Measurements from ENCODE around the gene ENPP4. TPM values are rescaled to one million over a fixed set of nuclear protein-coding genes. Genes with fewer than 3 reads are reported as not detected.

ENPP4 gene
- total and polyA plus RNA-seq, 9 of the 15 experiments (the other 6 are each of a cell fraction or from before 2014, with no cell fraction given): 0.07 TPM; not detected in 8

GRCh38 chr6:46113370-46113769, 16.4 kb upstream of the ENPP4 start:
- no peaks in the 10 kb centered on the region for H3K9me1 ChIP-seq (ENCODE audit: control insufficient read depth, insufficient read depth, low read length)
- H3K36me3 ChIP-seq (ENCODE audit: control insufficient read depth, insufficient read depth, low read length): no peaks in the 10 kb centered on the region
- WGBS (ENCODE audit: insufficient coverage, low coverage, missing lambda C conversion rate): 20% methylated on average over 1 of the region's 1 CpG
- CTCF ChIA-PET (ENCODE audit: low intra/inter-chr PET ratio): no interaction called here
- ATAC-seq (no peak), FAIRE-seq (no peak), DNase-seq (ENCODE audit: extremely low read depth in 1 of 4, low spot score in 3 of 4) (no peak)
- H3K4me3 ChIP-seq: no peak overlapping the region
- no peak overlapping the region for H2AFZ ChIP-seq (ENCODE audit: low read depth, low read length)
- no peak overlapping the region for H3K27ac ChIP-seq (ENCODE audit: extremely low read depth, low read depth, low read length)
- in situ Hi-C loops (cut with MboI) (no loop called here), intact Hi-C loops (cut with micrococcal nuclease) (no loop called here)
- no peaks in the 10 kb centered on the region for H4K20me1 ChIP-seq (replicated peaks; ENCODE audit: control insufficient read depth, insufficient read depth, low read length)
- H3K79me2 ChIP-seq (ENCODE audit: control insufficient read depth, insufficient read depth, low read length): no peaks in the 10 kb centered on the region
- no peaks in the 10 kb centered on the region for H3K4me1 ChIP-seq (replicated peaks in 1 of 2; ENCODE audit: control insufficient read depth in 2 of 2, insufficient read depth in 2 of 2, low read length in 2 of 2)
- no peak overlapping the region for H3K4me2 ChIP-seq (ENCODE audit: insufficient read depth, low read length)
- POLR2A ChIA-PET: no interaction called here
- no TSS peak for BruUV-seq (replicated peaks)
- H3K27me3 ChIP-seq (ENCODE audit: control insufficient read depth in 2 of 2, insufficient read depth in 2 of 2, low read length in 2 of 2): no peaks in the 10 kb centered on the region
- H3K9ac ChIP-seq (ENCODE audit: insufficient read depth in 1 of 2, low read depth in 2 of 2, low read length in 2 of 2): no peak overlapping the region
- H3K9me3 ChIP-seq (replicated peaks; ENCODE audit: control insufficient read depth, insufficient read depth, low read depth, low read length): no peaks in the 10 kb centered on the region
- TF ChIP-seq CBFA2T3 (IDR thresholded peaks at IDR 0.05) (no peak), ZNF431 (CRISPR knock-in tag; IDR thresholded peaks at IDR 0.05) (no peak), ATF3 (IDR thresholded peaks at IDR 0.05) (no peak), ATF3 (CRISPR knock-in tag; conservative IDR thresholded peaks at IDR 0.05) (no peak), CAMTA2 (CRISPR knock-in tag; conservative IDR thresholded peaks at IDR 0.05) (no peak), NKRF (IDR thresholded peaks at IDR 0.05; ENCODE audit: borderline replicate concordance) (no peak), ZKSCAN8 (CRISPR knock-in tag; IDR thresholded peaks at IDR 0.05) (no peak), CBFB (CRISPR knock-in tag; IDR thresholded peaks at IDR 0.05) (no peak)
- TF ChIP-seq, protein P1, sequence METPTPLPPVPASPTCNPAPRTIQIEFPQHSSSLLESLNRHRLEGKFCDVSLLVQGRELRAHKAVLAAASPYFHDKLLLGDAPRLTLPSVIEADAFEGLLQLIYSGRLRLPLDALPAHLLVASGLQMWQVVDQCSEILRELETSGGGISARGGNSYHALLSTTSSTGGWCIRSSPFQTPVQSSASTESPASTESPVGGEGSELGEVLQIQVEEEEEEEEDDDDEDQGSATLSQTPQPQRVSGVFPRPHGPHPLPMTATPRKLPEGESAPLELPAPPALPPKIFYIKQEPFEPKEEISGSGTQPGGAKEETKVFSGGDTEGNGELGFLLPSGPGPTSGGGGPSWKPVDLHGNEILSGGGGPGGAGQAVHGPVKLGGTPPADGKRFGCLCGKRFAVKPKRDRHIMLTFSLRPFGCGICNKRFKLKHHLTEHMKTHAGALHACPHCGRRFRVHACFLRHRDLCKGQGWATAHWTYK (CRISPR knock-in tag; IDR thresholded peaks at IDR 0.05): no peak
- TF ChIP-seq, protein P2, sequence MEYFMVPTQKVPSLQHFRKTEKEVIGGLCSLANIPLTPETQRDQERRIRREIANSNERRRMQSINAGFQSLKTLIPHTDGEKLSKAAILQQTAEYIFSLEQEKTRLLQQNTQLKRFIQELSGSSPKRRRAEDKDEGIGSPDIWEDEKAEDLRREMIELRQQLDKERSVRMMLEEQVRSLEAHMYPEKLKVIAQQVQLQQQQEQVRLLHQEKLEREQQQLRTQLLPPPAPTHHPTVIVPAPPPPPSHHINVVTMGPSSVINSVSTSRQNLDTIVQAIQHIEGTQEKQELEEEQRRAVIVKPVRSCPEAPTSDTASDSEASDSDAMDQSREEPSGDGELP (CRISPR knock-in tag; IDR thresholded peaks at IDR 0.05; ENCODE audit: borderline replicate concordance): no peak
- TF ChIP-seq, protein P3, sequence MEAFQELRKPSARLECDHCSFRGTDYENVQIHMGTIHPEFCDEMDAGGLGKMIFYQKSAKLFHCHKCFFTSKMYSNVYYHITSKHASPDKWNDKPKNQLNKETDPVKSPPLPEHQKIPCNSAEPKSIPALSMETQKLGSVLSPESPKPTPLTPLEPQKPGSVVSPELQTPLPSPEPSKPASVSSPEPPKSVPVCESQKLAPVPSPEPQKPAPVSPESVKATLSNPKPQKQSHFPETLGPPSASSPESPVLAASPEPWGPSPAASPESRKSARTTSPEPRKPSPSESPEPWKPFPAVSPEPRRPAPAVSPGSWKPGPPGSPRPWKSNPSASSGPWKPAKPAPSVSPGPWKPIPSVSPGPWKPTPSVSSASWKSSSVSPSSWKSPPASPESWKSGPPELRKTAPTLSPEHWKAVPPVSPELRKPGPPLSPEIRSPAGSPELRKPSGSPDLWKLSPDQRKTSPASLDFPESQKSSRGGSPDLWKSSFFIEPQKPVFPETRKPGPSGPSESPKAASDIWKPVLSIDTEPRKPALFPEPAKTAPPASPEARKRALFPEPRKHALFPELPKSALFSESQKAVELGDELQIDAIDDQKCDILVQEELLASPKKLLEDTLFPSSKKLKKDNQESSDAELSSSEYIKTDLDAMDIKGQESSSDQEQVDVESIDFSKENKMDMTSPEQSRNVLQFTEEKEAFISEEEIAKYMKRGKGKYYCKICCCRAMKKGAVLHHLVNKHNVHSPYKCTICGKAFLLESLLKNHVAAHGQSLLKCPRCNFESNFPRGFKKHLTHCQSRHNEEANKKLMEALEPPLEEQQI (IDR thresholded peaks at IDR 0.05): no peak
- TF ChIP-seq, protein P4, sequence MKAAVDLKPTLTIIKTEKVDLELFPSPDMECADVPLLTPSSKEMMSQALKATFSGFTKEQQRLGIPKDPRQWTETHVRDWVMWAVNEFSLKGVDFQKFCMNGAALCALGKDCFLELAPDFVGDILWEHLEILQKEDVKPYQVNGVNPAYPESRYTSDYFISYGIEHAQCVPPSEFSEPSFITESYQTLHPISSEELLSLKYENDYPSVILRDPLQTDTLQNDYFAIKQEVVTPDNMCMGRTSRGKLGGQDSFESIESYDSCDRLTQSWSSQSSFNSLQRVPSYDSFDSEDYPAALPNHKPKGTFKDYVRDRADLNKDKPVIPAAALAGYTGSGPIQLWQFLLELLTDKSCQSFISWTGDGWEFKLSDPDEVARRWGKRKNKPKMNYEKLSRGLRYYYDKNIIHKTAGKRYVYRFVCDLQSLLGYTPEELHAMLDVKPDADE (conservative IDR thresholded peaks at IDR 0.05; ENCODE audit: control insufficient read depth, low read depth, low read length): no peak

Measured in K562 (cell line).